HL-60 (cell line): Measurements from ENCODE around the gene MYO1E.

Experiments used
- DNase-seq, 2 experiments: peaks; one replicate each; pipeline ENCODE4 v3.0.0-alpha.2; 2010 to 2020; ENCODE audit warnings: low read depth in 1 of 2, low spot score in 1 of 2
- H3K27ac ChIP-seq: fragments of 250-450 bp; sonication (Bioruptor Pico); replicated peaks from 2 replicates; pipeline ENCODE4 v1.5.1; 2020; ENCODE audit warnings: mild to moderate bottlenecking, moderate library complexity
- H3K27me3 ChIP-seq: fragments of 250-450 bp; sonication (Bioruptor Pico); 2 replicates; pipeline ENCODE4 v1.5.1; 2021; ENCODE audit warnings: mild to moderate bottlenecking, moderate library complexity; ENCODE audit not compliant: insufficient read depth, poor library complexity, severe bottlenecking
- H3K4me3 ChIP-seq: replicated peaks from 2 replicates; pipeline ENCODE4 v1.5.1; 2011; ENCODE audit warnings: mild to moderate bottlenecking, control low read depth, low read length; ENCODE audit not compliant: insufficient read depth
- GABPA ChIP-seq: IDR thresholded peaks from 2 replicates; pipeline ENCODE4 v1.6.1; 2012; ENCODE audit warnings: low read depth
- POLR2AphosphoS5 ChIP-seq: IDR thresholded peaks from 2 replicates; pipeline ENCODE4 v1.6.1; 2012; ENCODE audit warnings: low read depth
- SPI1 ChIP-seq: IDR thresholded peaks from 2 replicates; pipeline ENCODE4 v1.6.1; 2012; ENCODE audit warnings: low read depth, mild to moderate bottlenecking, borderline replicate concordance
- TF ChIP-seq, protein P1 (sequence below): IDR thresholded peaks from one replicate; pipeline ENCODE4 v1.5.1; 2011; ENCODE audit warnings: low read length, control low read depth, inconsistent platforms; ENCODE audit not compliant: insufficient read depth
- TF ChIP-seq, protein P2 (sequence below): IDR thresholded peaks from 2 replicates; pipeline ENCODE4 v1.6.1; 2012; ENCODE audit warnings: low read depth; ENCODE audit not compliant: insufficient replicate concordance

Gene MYO1E

DNA sequence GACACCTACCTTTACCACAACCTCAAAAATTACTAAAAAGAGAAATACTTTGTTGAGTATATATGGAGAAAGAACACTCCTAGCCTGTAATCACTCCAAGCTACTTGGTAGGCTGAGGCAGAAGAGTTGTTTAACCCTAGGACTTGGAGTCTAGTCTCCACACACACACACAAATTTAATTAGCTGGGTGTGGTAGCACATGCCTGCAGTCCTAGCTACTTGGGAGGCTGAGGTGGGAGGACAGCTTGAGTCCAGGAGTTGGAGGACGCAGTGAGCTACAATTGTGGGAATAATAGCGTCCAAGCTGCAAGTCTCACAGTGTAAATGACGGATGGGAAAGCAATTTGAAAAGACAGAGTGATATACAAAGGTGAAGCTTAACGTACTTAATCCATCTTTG lies 115.5 kb downstream of the MYO1E start:
- H3K4me3 ChIP-seq: no peak overlapping the region
- no peak overlapping the region for H3K27ac ChIP-seq
- TF ChIP-seq, protein P1, sequence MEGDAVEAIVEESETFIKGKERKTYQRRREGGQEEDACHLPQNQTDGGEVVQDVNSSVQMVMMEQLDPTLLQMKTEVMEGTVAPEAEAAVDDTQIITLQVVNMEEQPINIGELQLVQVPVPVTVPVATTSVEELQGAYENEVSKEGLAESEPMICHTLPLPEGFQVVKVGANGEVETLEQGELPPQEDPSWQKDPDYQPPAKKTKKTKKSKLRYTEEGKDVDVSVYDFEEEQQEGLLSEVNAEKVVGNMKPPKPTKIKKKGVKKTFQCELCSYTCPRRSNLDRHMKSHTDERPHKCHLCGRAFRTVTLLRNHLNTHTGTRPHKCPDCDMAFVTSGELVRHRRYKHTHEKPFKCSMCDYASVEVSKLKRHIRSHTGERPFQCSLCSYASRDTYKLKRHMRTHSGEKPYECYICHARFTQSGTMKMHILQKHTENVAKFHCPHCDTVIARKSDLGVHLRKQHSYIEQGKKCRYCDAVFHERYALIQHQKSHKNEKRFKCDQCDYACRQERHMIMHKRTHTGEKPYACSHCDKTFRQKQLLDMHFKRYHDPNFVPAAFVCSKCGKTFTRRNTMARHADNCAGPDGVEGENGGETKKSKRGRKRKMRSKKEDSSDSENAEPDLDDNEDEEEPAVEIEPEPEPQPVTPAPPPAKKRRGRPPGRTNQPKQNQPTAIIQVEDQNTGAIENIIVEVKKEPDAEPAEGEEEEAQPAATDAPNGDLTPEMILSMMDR: no peak
- TF ChIP-seq, protein P2, sequence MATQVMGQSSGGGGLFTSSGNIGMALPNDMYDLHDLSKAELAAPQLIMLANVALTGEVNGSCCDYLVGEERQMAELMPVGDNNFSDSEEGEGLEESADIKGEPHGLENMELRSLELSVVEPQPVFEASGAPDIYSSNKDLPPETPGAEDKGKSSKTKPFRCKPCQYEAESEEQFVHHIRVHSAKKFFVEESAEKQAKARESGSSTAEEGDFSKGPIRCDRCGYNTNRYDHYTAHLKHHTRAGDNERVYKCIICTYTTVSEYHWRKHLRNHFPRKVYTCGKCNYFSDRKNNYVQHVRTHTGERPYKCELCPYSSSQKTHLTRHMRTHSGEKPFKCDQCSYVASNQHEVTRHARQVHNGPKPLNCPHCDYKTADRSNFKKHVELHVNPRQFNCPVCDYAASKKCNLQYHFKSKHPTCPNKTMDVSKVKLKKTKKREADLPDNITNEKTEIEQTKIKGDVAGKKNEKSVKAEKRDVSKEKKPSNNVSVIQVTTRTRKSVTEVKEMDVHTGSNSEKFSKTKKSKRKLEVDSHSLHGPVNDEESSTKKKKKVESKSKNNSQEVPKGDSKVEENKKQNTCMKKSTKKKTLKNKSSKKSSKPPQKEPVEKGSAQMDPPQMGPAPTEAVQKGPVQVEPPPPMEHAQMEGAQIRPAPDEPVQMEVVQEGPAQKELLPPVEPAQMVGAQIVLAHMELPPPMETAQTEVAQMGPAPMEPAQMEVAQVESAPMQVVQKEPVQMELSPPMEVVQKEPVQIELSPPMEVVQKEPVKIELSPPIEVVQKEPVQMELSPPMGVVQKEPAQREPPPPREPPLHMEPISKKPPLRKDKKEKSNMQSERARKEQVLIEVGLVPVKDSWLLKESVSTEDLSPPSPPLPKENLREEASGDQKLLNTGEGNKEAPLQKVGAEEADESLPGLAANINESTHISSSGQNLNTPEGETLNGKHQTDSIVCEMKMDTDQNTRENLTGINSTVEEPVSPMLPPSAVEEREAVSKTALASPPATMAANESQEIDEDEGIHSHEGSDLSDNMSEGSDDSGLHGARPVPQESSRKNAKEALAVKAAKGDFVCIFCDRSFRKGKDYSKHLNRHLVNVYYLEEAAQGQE: no peak
- TF ChIP-seq POLR2AphosphoS5 (no peak), SPI1 (no peak), GABPA (no peak)
- no peaks in the 10 kb centered on the region for H3K27me3 ChIP-seq
- no peak for DNase-seq

DNA sequence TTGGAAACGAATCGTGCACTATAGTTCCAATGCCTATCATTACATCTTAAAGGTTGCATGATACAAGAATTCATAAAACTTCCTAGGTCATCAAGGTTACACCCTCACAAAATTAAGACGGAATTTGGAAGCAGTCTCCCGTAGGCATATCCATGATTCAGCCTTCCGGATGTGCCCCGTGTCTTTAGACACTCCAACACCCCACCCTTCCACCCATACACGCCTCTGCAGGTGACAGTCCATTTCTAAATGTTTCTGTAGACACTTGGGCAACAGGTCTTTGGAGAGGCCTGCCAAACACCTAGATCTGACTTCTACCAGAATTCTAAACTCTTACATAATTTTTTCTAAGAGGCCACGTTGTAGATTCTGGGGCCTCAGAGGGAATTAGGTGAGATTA lies 116.2 kb downstream of the MYO1E start:
- Histone ChIP-seq H3K27me3 (no peaks in the 10 kb centered on the region), H3K27ac (no peak overlapping the region), H3K4me3 (no peak overlapping the region)
- no peak for DNase-seq
- no peak for TF ChIP-seq POLR2AphosphoS5

DNA sequence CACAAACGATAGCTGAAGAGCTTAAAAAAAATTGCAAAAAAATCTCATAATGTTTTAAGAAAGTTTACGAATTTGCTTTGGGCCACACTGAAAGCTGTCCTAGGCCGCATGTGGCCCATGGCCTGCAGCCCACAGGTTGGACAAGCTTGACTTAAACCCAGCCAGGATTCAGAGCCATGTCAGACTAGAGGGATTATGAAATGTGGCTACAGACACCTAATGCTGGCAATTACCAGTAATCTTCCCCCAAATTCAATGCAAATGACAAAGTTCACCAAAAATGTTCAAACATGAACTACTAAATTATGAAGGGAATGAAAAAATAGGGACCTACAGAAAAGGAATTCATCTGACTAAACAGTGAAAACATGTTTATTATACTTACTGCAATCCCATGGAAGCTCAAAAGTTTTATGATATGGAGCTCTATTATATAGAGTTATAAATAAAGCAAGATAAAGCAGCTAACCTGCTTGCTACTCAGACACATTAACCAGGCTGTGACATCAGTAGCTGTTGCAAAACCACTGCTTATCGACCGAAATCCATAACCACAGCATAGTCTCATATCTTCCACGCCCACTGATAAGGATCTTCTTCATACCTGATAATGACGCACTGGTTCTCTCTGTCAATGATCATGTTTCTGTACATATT lies 116.9 kb downstream of the MYO1E start:
- no peak overlapping the region for H3K27ac ChIP-seq
- TF ChIP-seq, protein P1: no peak
- TF ChIP-seq, protein P2: no peak
- no peak for TF ChIP-seq POLR2AphosphoS5
- no peak for TF ChIP-seq SPI1
- DNase-seq: peak in 1 of 2 experiments; percentile 8

DNA sequence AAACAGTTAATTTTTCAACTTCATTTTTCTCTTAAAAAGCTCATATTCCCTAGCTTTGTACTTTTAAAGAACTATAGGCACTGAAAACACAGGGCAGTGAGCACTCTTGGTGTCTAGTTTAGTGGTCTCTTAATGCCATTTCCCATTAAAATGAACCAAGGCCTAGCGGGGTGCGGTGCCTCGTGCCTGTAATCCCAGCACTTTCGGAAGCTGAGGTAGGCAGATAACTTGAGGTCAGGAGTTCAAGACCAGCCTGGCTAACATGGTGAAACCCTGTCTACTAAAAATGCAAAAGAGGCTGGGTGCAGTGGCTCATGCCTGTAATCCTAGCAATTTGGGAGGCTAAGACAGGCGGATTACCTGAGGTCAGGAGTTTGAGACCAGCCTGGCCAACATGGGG lies 120.5 kb downstream of the MYO1E start:
- Histone ChIP-seq H3K27me3 (no peaks in the 10 kb centered on the region), H3K27ac (no peak overlapping the region), H3K4me3 (no peak overlapping the region)
- TF ChIP-seq POLR2AphosphoS5: no peak
- no peak for TF ChIP-seq GABPA
- TF ChIP-seq, protein P2: no peak
- no peak for TF ChIP-seq SPI1
- TF ChIP-seq, protein P1: no peak
- DNase-seq: no peak

More for the DNA sequence above, 116.9 kb downstream of the MYO1E start:
- no peaks in the 10 kb centered on the region for H3K27me3 ChIP-seq
- H3K4me3 ChIP-seq: no peak overlapping the region
